Erythroblast (primary cell): ENCODE results near the gene AOX1.

Experiments
- GATA1 ChIP-seq: IDR thresholded peaks from 2 replicates; pipeline ENCODE4 v1.6.1; 2011; ENCODE audit warnings: low read depth, mild to moderate bottlenecking, control low read depth, low read length, moderate library complexity
- POLR2A ChIP-seq: IDR thresholded peaks from 2 replicates; pipeline ENCODE4 v1.6.1; 2011; ENCODE audit warnings: mild to moderate bottlenecking, low read length

DNA sequence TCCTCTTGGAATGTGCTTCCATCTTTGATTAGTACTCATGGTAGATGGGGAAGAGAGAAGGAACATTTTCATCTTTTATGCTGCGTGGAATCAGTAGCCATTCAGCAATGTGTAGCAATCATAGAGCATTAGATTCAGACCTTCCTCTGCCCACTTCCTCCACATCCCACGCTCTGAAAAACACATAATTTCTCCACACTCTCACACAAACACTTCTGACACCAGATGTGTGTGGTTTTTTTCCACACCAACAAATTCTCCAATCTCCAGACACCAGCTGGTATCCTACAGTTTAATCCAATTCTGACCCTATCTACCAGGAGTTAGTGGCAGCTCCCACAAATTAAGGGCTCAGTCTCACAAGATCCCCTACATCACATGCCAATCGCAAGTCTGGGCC is 103.3 kb downstream of the AOX1 start:
- TF ChIP-seq POLR2A = no peak
- TF ChIP-seq GATA1 = no peak
